ENCODE measurements around the gene PRKAG1. TPM values are rescaled to one million over a fixed set of nuclear protein-coding genes. Genes with fewer than 3 reads are reported as not detected.
"Not testable (repeated sequence)": the region's sequence is repeated elsewhere in the genome, so short reads cannot be mapped to it uniquely, and the experiment has no call there.

Gene PRKAG1
- total RNA-seq, 1 experiment from 2014 or later = 57.3 TPM

GRCh38 chr12:49064767-49065152, 46.2 kb upstream of the PRKAG1 start:
- POLR2A ChIA-PET = no interaction called here

GRCh38 chr12:49061916-49062315, 43.3 kb upstream of the PRKAG1 start:
- POLR2A ChIA-PET; H3K9me3 ChIP-seq (ENCODE audit: control insufficient read depth, insufficient read depth, low read depth, low read length); DNase-seq (ENCODE audit: low read depth, low spot score); H3K36me3 ChIP-seq (ENCODE audit: control insufficient read depth, insufficient read depth, low read length); H3K4me3 ChIP-seq (ENCODE audit: low read depth in 2 of 2, low read length in 2 of 2); in situ Hi-C loops (cut with HindIII; ENCODE audit: low pct_unique_long_range_greater_than_20kb, low sequenced_read_pairs); CTCF ChIA-PET; H3K27me3 ChIP-seq (ENCODE audit: control insufficient read depth, insufficient read depth, low read length); ATAC-seq; BruUV-seq (replicated peaks): not testable (repeated sequence)
- intact Hi-C loops (cut with micrococcal nuclease; ENCODE audit: unreplicated experiment) = loop anchor here (5.0 kb wide), 1 partner anchor 60 kb away; no protein-coding TSS in a partner anchor
- peak overlapping the region; percentile 84; the same call in 1 of the 2 replicates for H3K27ac ChIP-seq (ENCODE audit: low read length)
- peaks cover 17% of the 10 kb centered on the region for H3K4me1 ChIP-seq (ENCODE audit: control insufficient read depth, insufficient read depth, low read length)

More at GRCh38 chr12:49064767-49065152, 46.2 kb upstream of the PRKAG1 start:
- Histone ChIP-seq H3K4me1 (ENCODE audit: control insufficient read depth, insufficient read depth, low read length) (peaks cover 8% of the 10 kb centered on the region; the same call in 1 of the 2 replicates), H3K4me3 (ENCODE audit: low read depth in 2 of 2, low read length in 2 of 2) (no peak overlapping the region), H3K27me3 (ENCODE audit: control insufficient read depth, insufficient read depth, low read length) (no peaks in the 10 kb centered on the region), H3K27ac (ENCODE audit: low read length) (no peak overlapping the region), H3K36me3 (ENCODE audit: control insufficient read depth, insufficient read depth, low read length) (no peaks in the 10 kb centered on the region; the same call in 1 of the 2 replicates), H3K9me3 (ENCODE audit: control insufficient read depth, insufficient read depth, low read depth, low read length) (no peaks in the 10 kb centered on the region)
- no TSS peak for BruUV-seq (replicated peaks)
- in situ Hi-C loops (cut with HindIII; ENCODE audit: low pct_unique_long_range_greater_than_20kb, low sequenced_read_pairs) (no loop called here), intact Hi-C loops (cut with micrococcal nuclease; ENCODE audit: unreplicated experiment) (loop anchor here (5.0 kb wide), 1 partner anchor 58 kb away; no protein-coding TSS in a partner anchor)
- TF ChIP-seq TCF7L2 (IDR thresholded peaks at IDR 0.05; ENCODE audit: low read depth, low read length) = no peak
- ATAC-seq (no peak), DNase-seq (ENCODE audit: low read depth, low spot score) (no peak)
- CTCF ChIA-PET = interaction anchor here (0.6 to 2.5 kb wide), 6 partner anchors 23 to 55 kb away, joined by 3 to 22 read pairs (median 7); partner anchors contain the start of gene LMBR1L

- Histone ChIP-seq H3K9me3 (ENCODE audit: control insufficient read depth, insufficient read depth, low read depth, low read length) (no peaks in the 10 kb centered on the region), H3K27ac (ENCODE audit: low read length) (peak overlapping the region; percentile 84), H3K4me3 (ENCODE audit: low read depth in 2 of 2, low read length in 2 of 2) (peak overlapping the region; percentile 93 to 97), H3K36me3 (ENCODE audit: control insufficient read depth, insufficient read depth, low read length) (no peaks in the 10 kb centered on the region; the same call in 1 of the 2 replicates), H3K27me3 (ENCODE audit: control insufficient read depth, insufficient read depth, low read length) (no peaks in the 10 kb centered on the region), H3K4me1 (ENCODE audit: control insufficient read depth, insufficient read depth, low read length) (peaks cover 24% of the 10 kb centered on the region)
- BruUV-seq (replicated peaks) = TSS peak; percentile 88
- ChIA-PET POLR2A (no interaction called here), CTCF (no interaction called here)
- intact Hi-C loops (cut with micrococcal nuclease; ENCODE audit: unreplicated experiment) = loop anchor here (5.0 kb wide), 1 partner anchor 61 kb away; no protein-coding TSS in a partner anchor
- in situ Hi-C loops (cut with HindIII; ENCODE audit: low pct_unique_long_range_greater_than_20kb, low sequenced_read_pairs) = no loop called here
- no peak for DNase-seq (ENCODE audit: low read depth, low spot score)
- no peak; the same call in 1 of the 2 replicates for ATAC-seq
- TF ChIP-seq POLR2AphosphoS5 (IDR thresholded peaks at IDR 0.05; ENCODE audit: low read depth, low read length) = no peak
- TF ChIP-seq TCF7L2 (IDR thresholded peaks at IDR 0.05; ENCODE audit: low read depth, low read length) = no peak
- TF ChIP-seq SIN3A (IDR thresholded peaks at IDR 0.05; ENCODE audit: borderline replicate concordance, insufficient read depth, low read depth, low read length) = no peak; the same call in 1 of the 2 replicates
- TF ChIP-seq REST (IDR thresholded peaks at IDR 0.05; ENCODE audit: insufficient read depth in 1 of 2, low read depth in 2 of 2, low read length in 1 of 2) = no peak
- TF ChIP-seq CTCF (IDR thresholded peaks at IDR 0.05) = no peak
These were observed 42.6 kb upstream of the PRKAG1 start for GRCh38 chr12:49061157-49061650.

All from Panc1 (cell line).